Measurements from ENCODE around the gene DHX36. TPM values are rescaled to one million over a fixed set of nuclear protein-coding genes. Genes with fewer than 3 reads are reported as not detected.
A peak's percentile ranks its signal among the peaks of the same experiment; 100 is the strongest.

The DHX36 gene
- total RNA-seq, 2 donors from 2014 or later, result 54.5 to 77.7 TPM

DNA sequence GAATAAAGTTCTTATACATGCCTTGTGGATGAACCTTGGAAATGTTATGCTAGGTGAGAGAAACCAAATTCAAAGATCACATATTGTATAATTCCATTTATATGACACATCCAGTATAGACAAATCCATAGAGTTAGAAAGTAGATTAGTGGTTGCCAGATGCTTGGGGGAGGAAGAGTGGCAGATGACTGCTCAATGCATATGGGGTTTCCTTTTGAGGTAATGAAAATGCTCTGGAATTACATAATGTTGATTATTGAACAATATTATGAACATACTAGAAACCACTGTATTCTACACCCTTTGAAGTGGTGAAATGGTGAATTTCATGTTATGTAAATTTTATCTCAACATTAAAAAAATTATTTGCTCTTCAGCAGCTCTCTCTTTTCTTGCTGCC is 100.8 kb downstream of the DHX36 start:
- peak; percentile 12 for ATAC-seq (replicated peaks)
- H3K4me3 Mint-ChIP-seq, result no peak overlapping the region

More for the DNA sequence above, 100.8 kb downstream of the DHX36 start:
- H3K27ac Mint-ChIP-seq, result no peak overlapping the region
- peaks cover 4% of the 10 kb centered on the region for H3K4me1 Mint-ChIP-seq
- no peaks in the 10 kb centered on the region for H3K9me3 Mint-ChIP-seq
- no peaks in the 10 kb centered on the region for H3K36me3 Mint-ChIP-seq (ENCODE audit: low read depth)
- H3K27me3 Mint-ChIP-seq, result peaks cover 7% of the 10 kb centered on the region

Other genes with a start within 250 kb of the DHX36 start
- gene ARHGEF26, start 203.1 kb downstream of the DHX36 start, total RNA-seq, result under 1 TPM; 0.13 to 0.17 TPM
- gene GPR149, start 105.7 kb upstream of the DHX36 start, total RNA-seq, result not detected

Data from activated T-helper 17 cell treated with anti-CD3 and anti-CD28 coated beads, Interleukin-2, amount 50 U/mL, for 72 hours (primary cell).